ENCODE measurements around the gene STK17B. TPM values are rescaled to one million over a fixed set of nuclear protein-coding genes. Genes with fewer than 3 reads are reported as not detected.

STK17B gene
- polyA plus RNA-seq, 1 donor (not counting 4 experiments of a cell fraction or from before 2014, with no cell fraction given) = 11.0 TPM

DNA sequence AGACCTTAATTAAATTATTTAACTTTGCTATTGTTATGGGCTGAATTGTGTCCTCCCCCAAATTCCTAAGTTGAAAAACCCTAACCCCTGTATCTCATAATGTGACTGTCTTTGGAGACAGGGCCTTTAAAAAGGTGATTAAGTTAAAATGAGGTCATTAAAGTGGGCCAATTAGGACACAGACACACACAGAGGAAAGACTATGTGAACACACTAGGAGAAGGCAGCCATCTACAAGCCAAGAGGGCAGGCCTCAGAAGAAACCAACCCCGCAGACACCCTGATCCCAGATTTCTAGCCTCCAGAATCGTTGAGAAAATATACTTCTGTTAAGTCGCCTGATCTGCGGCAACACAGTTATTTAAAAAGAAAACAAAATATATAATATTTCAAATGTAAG lies 6.4 kb downstream of the STK17B start:
- Histone ChIP-seq H3K36me3 (ENCODE audit: control insufficient read depth in 2 of 2, extremely low read depth in 1 of 2, insufficient read depth in 2 of 2, low read length in 2 of 2) (peaks cover 2 to 4% of the 10 kb centered on the region in 2 experiments), H3K9me1 (ENCODE audit: control insufficient read depth, extremely low read depth, insufficient read depth, low read length) (no peaks in the 10 kb centered on the region), H3K27me3 (ENCODE audit: control insufficient read depth, extremely low read depth, insufficient read depth, low read length) (no peaks in the 10 kb centered on the region), H3K4me1 (ENCODE audit: control insufficient read depth, extremely low read depth, insufficient read depth, low read length) (peaks cover 29% of the 10 kb centered on the region), H3K9me3 (ENCODE audit: control insufficient read depth, low read depth, low read length) (no peaks in the 10 kb centered on the region), H3K27ac (ENCODE audit: control insufficient read depth, insufficient read depth, low read length) (no peak overlapping the region), H3K4me2 (ENCODE audit: control insufficient read depth, extremely low read depth, insufficient read depth, low read depth, low read length) (no peak overlapping the region), H3K79me2 (ENCODE audit: control insufficient read depth, insufficient read depth, low read length) (peaks cover 71% of the 10 kb centered on the region), H3K4me3 (ENCODE audit: control insufficient read depth in 2 of 3, extremely low read depth in 1 of 3, insufficient read depth in 2 of 3, low read depth in 1 of 3, low read length in 3 of 3) (no peak overlapping the region), H4K20me1 (ENCODE audit: control insufficient read depth, extremely low read depth, insufficient read depth, low read length) (no peaks in the 10 kb centered on the region), H3K9ac (ENCODE audit: control insufficient read depth, extremely low read depth, insufficient read depth, low read length) (no peak overlapping the region), H2AFZ (ENCODE audit: control insufficient read depth, low read length) (no peak overlapping the region)
- dilution Hi-C loops (cut with MboI; ENCODE audit: extremely low pct_ligation_motif_present, low sequenced_read_pairs) = no loop called here
- no peak for FAIRE-seq
- no peak for TF ChIP-seq EZH2 (IDR thresholded peaks at IDR 0.05; ENCODE audit: low read length)
- TF ChIP-seq, protein P1, sequence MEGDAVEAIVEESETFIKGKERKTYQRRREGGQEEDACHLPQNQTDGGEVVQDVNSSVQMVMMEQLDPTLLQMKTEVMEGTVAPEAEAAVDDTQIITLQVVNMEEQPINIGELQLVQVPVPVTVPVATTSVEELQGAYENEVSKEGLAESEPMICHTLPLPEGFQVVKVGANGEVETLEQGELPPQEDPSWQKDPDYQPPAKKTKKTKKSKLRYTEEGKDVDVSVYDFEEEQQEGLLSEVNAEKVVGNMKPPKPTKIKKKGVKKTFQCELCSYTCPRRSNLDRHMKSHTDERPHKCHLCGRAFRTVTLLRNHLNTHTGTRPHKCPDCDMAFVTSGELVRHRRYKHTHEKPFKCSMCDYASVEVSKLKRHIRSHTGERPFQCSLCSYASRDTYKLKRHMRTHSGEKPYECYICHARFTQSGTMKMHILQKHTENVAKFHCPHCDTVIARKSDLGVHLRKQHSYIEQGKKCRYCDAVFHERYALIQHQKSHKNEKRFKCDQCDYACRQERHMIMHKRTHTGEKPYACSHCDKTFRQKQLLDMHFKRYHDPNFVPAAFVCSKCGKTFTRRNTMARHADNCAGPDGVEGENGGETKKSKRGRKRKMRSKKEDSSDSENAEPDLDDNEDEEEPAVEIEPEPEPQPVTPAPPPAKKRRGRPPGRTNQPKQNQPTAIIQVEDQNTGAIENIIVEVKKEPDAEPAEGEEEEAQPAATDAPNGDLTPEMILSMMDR (optimal IDR thresholded peaks at IDR 0.05 in 1 of 3, IDR thresholded peaks at IDR 0.05 in 1 of 3, conservative IDR thresholded peaks at IDR 0.05 in 1 of 3; ENCODE audit: extremely low read depth in 1 of 3, insufficient read depth in 2 of 3, low read length in 3 of 3) = no peak
- no peak for DNase-seq (ENCODE audit: low read depth, low spot score)

DNA sequence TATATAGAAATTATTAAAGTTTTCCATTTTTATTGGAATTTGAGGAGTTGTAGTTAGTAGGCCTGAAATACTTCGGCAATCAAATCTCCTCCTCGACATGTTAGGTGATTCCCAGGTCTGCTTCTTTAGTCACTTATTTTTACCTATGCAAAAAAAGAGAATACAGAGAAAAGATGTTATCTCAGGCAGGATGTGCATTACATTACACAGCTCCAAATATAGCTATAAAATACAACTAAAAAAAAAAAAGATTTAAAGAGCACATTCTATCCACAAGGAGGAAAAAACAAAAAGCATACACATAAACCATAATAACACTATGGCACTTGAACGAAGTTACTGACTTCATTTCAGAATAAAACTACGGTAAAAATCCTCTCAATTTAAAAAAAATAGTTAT lies 8.1 kb downstream of the STK17B start:
- no peak overlapping the region for H3K4me3 ChIP-seq (ENCODE audit: control insufficient read depth in 2 of 3, extremely low read depth in 1 of 3, insufficient read depth in 2 of 3, low read depth in 1 of 3, low read length in 3 of 3)
- no peaks in the 10 kb centered on the region for H4K20me1 ChIP-seq (ENCODE audit: control insufficient read depth, extremely low read depth, insufficient read depth, low read length)
- no peak for DNase-seq (ENCODE audit: low read depth, low spot score)
- H3K27me3 ChIP-seq (ENCODE audit: control insufficient read depth, extremely low read depth, insufficient read depth, low read length) = no peaks in the 10 kb centered on the region
- dilution Hi-C loops (cut with MboI; ENCODE audit: extremely low pct_ligation_motif_present, low sequenced_read_pairs) = no loop called here
- TF ChIP-seq, protein P1 (optimal IDR thresholded peaks at IDR 0.05 in 1 of 3, IDR thresholded peaks at IDR 0.05 in 1 of 3, conservative IDR thresholded peaks at IDR 0.05 in 1 of 3; ENCODE audit: extremely low read depth in 1 of 3, insufficient read depth in 2 of 3, low read length in 3 of 3) = no peak
- TF ChIP-seq EZH2 (IDR thresholded peaks at IDR 0.05; ENCODE audit: low read length) = no peak
- no peak overlapping the region for H3K4me2 ChIP-seq (ENCODE audit: control insufficient read depth, extremely low read depth, insufficient read depth, low read depth, low read length)
- H3K4me1 ChIP-seq (ENCODE audit: control insufficient read depth, extremely low read depth, insufficient read depth, low read length) = peaks cover 33% of the 10 kb centered on the region
- no peaks in the 10 kb centered on the region for H3K9me3 ChIP-seq (ENCODE audit: control insufficient read depth, low read depth, low read length)
- no peak overlapping the region for H3K9ac ChIP-seq (ENCODE audit: control insufficient read depth, extremely low read depth, insufficient read depth, low read length)
- H3K27ac ChIP-seq (ENCODE audit: control insufficient read depth, insufficient read depth, low read length) = no peak overlapping the region
- H3K9me1 ChIP-seq (ENCODE audit: control insufficient read depth, extremely low read depth, insufficient read depth, low read length) = no peaks in the 10 kb centered on the region
- H3K36me3 ChIP-seq (ENCODE audit: control insufficient read depth in 2 of 2, extremely low read depth in 1 of 2, insufficient read depth in 2 of 2, low read length in 2 of 2) = peaks cover 2 to 4% of the 10 kb centered on the region in 2 experiments
- FAIRE-seq = no peak
- no peak overlapping the region for H2AFZ ChIP-seq (ENCODE audit: control insufficient read depth, low read length)
- H3K79me2 ChIP-seq (ENCODE audit: control insufficient read depth, insufficient read depth, low read length) = peaks cover 62% of the 10 kb centered on the region

All from keratinocyte (primary cell).